Activated CD4-positive, CD25-positive, alpha-beta regulatory T cell (primary cell): ENCODE results near the gene LAMB1.
"Not testable (repeated sequence)": the region's sequence is repeated elsewhere in the genome, so short reads cannot be mapped to it uniquely, and the experiment has no call there.

Source experiments
- DNase-seq, 4 experiments: peaks; one replicate each; lab custom pipeline; 2025; lab: John Stamatoyannopoulos, UW

Gene LAMB1

GRCh38 chr7:108002726-108003598 lies at the start of gene LAMB1:
TSS of gene LAMB1 (minus strand) at chr7:108003161. CDS start at chr7:108002885, 276 bp downstream.
- DNase-seq, result no peak

DNA sequence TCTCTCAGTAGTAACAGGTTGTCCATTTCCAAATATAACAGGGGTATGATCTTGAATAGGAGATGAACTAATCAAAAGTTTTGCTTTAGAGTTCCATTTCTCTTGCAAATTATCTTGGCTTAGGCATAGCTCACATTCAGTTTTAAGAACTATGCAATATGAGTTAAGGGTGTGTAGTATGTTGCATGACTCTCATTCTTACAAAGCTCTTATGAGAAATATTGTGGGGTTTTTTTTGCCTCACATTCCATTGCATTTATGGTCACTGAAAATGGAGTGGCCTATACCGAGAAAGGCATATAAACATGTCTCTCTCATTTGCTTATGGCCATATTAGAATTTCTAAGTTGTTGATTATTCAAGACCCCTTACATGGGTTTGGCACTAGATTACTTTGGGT lies 48.5 kb upstream of the LAMB1 start:
- no peak for DNase-seq

DNA sequence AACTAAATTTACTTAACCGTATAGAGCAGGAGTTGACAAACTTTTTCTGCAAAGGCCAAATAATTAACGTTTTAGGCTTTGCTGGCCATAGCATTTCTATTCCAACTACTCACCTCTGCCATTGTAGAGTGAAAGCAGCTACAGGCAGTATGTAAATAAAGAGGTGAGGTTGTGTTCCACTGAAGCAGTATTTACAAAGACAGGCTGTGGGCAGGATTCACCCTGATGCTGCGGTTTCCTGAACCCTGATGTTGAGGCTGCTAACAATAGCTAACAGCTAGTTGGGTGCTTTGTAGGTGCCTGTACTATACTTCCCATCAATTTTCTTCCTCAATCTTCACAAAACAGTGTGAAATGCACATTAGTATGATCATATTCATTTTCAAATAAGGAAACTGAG lies 47.0 kb upstream of the LAMB1 start:
- DNase-seq, result no peak

GRCh38 chr7:108048422-108048821 lies 45.5 kb upstream of the LAMB1 start:
- no peak for DNase-seq

DNA sequence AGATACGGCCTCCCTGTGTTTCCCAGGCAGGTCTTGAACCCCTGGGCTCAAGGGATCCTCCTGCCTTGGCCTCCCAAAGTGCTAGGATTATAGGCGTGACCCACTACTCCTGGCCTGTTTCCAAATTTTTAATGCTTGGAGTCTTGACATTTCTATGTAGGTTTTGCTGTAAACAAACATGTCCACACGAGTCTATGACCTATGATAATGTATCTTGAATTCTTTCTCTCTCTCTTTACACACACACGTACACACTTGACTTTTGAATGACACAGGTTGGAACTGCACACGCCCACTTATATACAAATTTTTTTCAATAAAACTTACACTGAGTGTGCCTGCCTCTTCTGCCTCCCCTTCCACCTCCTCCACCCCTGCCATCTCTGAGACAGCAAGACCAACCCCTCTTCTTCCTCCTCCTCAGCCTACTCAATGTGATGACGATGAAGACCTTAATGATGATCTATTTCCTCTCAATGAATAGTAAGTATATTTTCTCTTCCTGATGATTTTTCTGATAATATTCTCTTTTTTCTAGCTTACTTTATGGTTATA lies 44.1 kb upstream of the LAMB1 start:
- DNase-seq, result no peak

DNA sequence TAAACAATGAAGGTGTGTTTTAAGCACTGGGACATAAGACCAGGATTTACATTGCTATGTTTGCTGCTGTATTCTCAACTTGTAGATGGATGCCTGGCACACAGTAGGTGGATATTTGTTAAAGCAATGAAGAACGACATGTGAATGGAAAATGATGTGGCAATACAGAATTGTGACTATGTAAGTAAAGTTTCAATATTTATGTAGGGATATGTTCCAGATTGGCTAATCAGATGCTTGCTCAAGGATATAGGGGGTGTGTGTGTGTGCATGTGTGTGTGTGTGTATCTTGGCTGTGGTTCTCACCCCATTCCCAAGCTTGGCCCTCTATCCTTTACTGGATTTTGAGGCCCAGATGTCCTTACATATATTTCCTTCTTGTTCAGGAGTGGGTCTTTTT lies 42.7 kb upstream of the LAMB1 start:
- no peak for DNase-seq

DNA sequence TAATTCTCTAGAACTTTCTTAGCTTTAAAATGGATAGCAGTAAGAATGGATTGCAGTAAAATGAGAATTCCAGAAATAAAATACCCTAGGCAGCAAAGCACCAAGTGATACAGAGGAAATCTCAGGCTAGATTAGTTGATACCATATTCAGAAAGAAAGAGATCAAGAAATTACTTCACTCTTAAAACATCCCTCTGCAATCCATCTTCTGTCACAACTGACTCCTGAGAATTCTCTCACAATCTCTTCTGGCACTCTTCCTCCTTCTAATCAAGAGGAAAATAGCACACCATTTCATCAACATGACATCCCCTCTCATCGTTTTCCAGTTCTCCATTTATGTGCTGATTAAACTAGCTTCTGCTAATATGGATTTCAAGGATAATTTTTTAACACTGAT lies 42.2 kb upstream of the LAMB1 start:
- DNase-seq, result no peak

- DNase-seq, result no peak
Measured at GRCh38 chr7:108044345-108044744, 41.4 kb upstream of the LAMB1 start.

DNA sequence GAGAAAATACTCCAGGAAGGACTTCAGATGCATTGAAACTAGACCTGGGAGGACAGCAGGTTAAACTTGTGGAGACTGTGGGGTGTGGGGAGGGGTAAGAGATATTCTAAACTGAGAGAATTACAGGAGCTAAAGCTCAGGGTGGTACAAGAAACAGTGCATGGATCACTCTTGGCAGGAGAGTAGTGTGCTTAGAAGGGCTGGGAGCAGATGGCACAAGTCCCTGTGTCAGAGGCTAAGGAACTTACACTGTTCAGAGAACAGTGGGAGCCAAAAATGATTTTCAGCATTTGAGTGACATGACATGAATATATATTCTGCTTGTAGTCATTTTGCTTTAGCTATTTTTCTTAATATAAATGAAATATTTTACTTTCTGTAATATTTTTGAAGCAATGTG lies 36.0 kb upstream of the LAMB1 start:
- DNase-seq, result no peak

DNA sequence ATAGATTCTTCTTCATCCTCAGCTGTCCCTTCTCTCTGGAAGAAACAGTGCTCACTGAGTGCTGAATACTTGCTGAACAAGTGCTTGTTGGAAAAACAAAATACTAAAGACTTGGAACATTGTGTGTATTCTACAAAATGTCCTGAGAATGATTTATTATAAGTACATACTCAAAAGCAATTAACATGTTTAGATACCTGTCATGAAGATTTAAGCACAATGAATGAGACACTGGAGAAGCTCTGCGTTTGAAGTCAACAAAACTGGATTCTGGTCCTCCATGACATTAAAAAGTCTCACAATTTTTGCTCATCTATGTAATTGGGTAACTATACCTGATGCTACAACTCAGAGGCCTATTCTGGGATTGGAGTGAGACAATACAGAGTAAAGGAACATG lies 34.8 kb upstream of the LAMB1 start:
- no peak for DNase-seq

GRCh38 chr7:108037140-108037539 lies 34.2 kb upstream of the LAMB1 start:
- no peak for DNase-seq

- DNase-seq, result no peak
Measured at GRCh38 chr7:108034586-108034985, 31.6 kb upstream of the LAMB1 start.

GRCh38 chr7:108033776-108034497 lies 31.0 kb upstream of the LAMB1 start:
- no peak for DNase-seq

GRCh38 chr7:108033309-108033708 lies 30.3 kb upstream of the LAMB1 start:
- DNase-seq, result not testable (repeated sequence)

- DNase-seq, result no peak
Measured at GRCh38 chr7:108030516-108030915, 27.6 kb upstream of the LAMB1 start.

- DNase-seq, result no peak
Measured at GRCh38 chr7:108029034-108029433, 26.1 kb upstream of the LAMB1 start.

DNA sequence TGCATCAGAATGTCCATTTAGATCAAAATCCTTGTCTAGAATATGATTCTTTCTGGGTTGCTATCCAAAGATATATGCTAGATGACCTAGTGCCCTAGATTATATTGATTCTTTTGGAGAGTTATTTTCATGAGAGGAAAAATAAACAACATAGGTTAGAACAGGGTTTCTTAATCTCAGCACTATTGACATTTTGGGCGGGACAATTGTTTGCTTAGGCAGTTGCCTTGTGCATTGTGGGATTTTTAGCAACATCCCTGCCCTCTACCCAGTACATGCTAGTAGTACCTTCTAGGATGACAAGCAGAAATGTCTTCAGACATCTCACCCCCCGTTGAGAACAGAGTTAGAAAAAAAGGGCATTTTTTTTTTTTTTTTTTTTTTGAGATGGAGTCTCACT lies 25.1 kb upstream of the LAMB1 start:
- DNase-seq, result no peak

GRCh38 chr7:108027239-108027638 lies 24.3 kb upstream of the LAMB1 start:
- DNase-seq, result no peak

GRCh38 chr7:108026647-108027046 lies 23.7 kb upstream of the LAMB1 start:
- DNase-seq, result no peak

DNA sequence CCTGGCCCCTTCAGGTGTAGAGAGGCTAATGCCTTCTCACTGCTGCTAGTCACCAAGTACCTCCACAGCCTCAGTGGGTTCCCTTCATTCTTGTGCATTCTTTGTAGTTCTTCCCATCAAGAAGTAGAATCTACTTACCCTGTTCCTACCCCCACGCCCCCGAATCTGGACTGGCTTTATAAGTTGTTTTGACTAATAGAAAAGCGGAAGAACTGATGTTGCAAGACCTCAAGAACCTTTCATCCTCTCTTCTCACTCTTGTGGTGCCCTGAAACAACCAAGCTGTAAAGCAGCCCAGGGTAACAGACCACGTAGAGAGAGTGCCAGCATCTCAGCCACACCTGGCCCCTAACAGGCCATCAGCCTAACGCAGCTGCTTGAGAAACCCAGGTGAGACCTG lies 23.2 kb upstream of the LAMB1 start:
- no peak for DNase-seq

GRCh38 chr7:108024538-108024937 lies 21.6 kb upstream of the LAMB1 start:
- no peak for DNase-seq

DNA sequence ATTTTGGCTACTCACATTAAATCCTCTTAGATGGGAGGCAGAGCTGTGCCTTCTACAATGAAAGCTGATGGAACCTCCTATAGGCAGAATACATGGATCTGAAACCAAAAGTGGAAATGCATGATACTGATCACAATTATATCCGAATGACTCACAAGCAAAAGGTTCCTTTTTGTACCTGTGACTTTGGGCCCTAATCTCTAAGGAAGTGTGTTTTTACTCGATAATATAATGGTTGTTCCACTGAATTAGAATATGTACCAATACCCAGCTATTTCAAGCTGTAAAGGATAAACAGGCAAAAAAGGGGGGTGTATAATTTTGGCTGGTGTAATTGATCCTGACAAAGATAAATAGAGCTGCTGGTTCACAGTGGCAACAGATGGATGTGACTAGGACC lies 17.6 kb upstream of the LAMB1 start:
- DNase-seq, result no peak

GRCh38 chr7:108018668-108019067 lies 15.7 kb upstream of the LAMB1 start:
- no peak for DNase-seq
